ENCODE data around the gene ARHGEF11.

The ARHGEF11 gene

GRCh38 chr1:157044326-157044725, 1.2 kb downstream of the ARHGEF11 start:
- DNase-seq, result no peak

DNA sequence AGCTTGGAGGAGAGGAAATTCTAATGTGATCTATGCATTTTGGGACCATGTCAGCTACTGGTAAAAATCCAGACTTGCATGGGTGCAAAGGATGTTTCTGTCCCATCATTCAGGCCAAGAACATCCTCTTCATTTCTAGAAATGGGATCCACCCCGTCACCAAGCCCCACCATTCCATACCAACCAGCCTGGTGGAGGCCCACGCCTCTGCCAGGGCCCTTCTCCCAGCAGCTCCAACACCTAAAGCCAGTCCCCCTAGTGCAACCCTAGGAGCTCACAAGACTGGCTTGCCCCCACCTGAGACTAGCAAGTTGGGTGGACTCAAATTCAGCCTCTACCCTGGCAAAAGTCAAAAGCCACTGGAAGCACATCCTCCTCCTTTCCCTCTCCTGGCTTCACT, 1.9 kb downstream of the ARHGEF11 start:
- DNase-seq, result no peak

- DNase-seq, result peak in 2 of 3 donors; percentile 25 to 29
These were observed 2.7 kb downstream of the ARHGEF11 start for GRCh38 chr1:157042846-157043245.

GRCh38 chr1:157040802-157041201, 4.7 kb downstream of the ARHGEF11 start:
- peak; percentile 73 to 77 (median 74) for DNase-seq

DNA sequence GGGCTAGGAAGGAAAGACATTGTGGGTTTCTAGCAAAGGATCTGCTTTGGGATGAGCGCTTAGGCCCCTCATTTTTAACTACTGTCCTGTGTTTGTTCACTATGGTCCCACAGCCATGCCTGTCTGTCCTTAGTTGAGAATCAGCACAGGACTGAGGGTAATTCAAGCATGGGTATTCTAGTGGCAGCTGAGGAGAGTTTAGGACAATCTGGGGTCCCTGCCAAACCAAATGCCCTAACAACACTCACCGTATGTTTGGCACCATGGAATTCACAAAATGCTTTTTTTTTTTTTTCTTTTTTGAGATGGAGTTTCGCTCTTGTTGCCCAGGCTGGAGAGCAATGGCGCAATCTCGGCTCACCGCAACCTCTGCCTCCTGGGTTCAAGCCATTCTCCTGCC, 10.4 kb downstream of the ARHGEF11 start:
- no peak for DNase-seq

GRCh38 chr1:157034137-157034800, 11.3 kb downstream of the ARHGEF11 start:
- DNase-seq, result no peak

DNA sequence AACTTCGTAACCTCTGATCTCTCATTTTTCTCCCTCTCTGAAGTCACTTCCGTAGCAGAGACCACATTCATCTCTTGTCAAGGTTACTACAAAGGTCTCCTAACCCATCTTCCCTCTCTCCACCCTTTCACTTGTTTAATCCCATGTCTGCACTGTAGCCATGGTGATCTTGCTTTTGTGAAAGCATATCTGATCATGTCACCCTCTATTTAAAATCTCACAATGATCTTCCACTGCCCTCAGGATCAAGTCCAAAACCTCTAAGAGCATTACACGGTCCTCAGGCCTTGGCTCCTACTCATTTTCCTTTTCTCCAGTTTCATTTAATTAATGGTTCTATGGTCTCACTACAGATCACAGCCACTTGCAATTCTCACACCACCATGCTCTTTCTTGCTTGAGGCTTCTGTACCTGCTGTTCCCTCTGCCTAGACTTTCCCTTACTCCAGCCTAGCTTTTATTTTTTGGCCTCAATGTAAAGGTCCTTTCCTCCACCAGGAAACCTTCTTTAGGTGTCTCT, 12.1 kb downstream of the ARHGEF11 start:
- no peak for DNase-seq

DNA sequence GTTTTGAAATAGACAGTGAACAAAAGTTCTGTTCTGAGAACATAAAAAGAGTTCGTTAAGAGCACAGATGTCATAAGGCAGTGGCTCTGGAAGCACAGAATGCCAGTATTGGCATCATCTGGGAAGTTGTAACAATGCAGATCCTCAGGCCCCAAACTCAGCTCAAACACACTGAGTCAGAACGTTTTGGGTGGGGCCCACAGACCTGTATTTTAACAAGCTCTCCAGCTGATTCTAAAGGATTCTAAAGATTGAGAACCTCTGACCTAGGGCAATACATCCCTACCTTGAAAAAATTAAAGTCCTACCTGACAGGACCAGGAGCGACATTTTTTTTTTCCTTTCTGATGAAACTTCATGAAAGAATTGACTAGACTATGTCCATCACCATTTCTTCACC, 13.2 kb downstream of the ARHGEF11 start:
- DNase-seq, result no peak

DNA sequence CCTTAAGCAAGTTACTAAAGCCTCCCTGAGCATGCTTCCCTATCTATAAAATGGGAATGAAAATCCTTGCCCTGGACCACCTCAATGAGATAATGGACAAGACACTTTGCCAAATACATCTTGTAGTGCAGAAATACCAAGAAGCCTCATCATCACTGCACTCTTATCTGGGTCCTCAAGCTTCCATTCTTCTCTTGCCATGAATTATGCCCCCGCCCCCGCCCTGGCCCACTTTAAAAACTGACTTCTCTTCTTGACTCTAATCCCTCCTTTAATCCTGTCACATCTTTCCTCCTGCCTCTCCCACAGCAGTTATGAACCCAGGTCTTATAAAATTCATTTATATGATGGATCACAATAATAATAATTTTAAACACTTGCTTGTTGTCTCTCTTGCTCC, 14.8 kb downstream of the ARHGEF11 start:
- DNase-seq, result no peak

DNA sequence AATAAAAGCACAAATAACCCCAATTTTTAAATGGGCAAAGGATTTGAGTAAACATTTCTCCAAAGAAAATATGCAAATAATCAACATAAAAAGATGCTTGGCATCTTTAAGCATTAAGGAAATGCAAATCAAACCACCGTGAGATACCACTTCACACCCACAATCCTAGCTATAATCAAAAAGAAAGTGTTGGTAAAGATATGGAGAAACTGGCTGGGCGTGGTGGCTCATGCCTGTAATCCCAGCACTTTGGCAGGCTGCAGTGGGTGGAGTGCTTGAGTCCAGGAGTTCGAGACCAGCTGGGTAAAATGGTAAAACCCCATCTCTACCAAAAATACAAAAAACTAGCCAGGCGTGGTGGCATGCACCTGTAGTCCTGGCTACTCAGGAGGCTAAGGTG, 16.9 kb downstream of the ARHGEF11 start:
- DNase-seq, result no peak

GRCh38 chr1:157025856-157026255, 19.7 kb downstream of the ARHGEF11 start:
- no peak for DNase-seq

DNA sequence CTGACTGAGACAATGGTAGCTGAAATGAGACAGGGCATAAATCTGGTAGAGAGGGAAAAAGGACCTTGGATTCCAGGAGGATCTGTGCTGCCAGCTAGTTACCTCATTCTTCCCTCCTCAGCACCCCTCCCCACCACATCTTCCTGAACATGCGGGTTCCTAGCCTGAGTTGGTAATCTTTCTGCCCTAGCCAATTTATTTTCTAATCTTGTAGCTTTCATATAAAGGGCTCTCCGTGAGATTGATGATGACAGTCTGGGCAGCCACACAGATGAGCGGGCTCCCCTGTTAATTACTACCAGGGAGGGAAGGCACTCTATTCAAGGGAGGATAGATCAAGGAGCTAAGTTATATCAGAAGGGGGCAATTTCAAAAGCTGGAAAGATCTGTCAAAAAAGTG, 20.2 kb downstream of the ARHGEF11 start:
- DNase-seq, result no peak

DNA sequence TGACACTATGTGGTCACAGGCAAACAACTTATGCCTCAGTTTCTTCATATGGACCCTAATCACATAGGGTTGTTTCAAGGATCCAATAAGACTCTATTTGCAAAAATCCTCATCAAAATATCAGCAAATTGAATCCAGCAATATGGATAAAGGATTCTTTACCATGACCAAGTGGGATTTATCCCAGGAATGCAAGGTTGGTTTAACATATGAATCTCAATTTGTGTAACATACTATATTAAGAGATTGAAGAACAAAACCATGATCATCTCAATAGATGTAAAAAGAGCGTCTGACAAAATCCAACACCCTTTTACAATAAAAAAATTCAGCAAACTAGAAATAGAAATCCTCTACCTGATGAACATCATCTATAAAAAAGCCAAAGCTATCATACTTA, 23.9 kb downstream of the ARHGEF11 start:
- DNase-seq, result no peak

- DNase-seq, result no peak
These were observed 26.1 kb downstream of the ARHGEF11 start for GRCh38 chr1:157019457-157019856.

GRCh38 chr1:157011845-157012244, 33.7 kb downstream of the ARHGEF11 start:
- no peak for DNase-seq

GRCh38 chr1:157008502-157008901, 37.0 kb downstream of the ARHGEF11 start:
- no peak for DNase-seq

- DNase-seq, result peak in 1 of 3 donors; percentile 2
These were observed 38.2 kb downstream of the ARHGEF11 start for GRCh38 chr1:157007306-157007705.

- DNase-seq, result no peak
These were observed 38.9 kb downstream of the ARHGEF11 start for GRCh38 chr1:157006676-157007075.

DNA sequence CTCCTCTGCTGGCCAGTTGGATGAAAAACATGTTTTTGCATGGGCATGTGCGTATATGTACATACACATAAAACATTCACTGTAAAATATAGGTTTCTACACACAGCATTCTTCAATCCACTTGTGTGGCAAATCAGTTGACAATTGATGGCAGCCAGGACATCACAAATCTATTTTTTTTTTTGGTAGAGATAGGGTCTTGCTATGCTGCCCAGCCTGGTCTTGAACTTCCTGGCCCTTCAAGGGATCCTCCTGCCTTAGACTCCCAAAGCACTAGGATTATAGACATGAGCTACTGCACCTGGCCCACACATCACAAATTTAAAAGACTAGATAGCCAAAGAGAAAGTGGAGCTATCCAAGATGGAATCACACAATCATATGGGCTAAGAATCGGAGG, 39.6 kb downstream of the ARHGEF11 start:
- no peak for DNase-seq

- peak in 2 of 3 donors; percentile 5 to 20 for DNase-seq
These were observed 40.7 kb downstream of the ARHGEF11 start for GRCh38 chr1:157004806-157005205.

- no peak for DNase-seq
These were observed 41.2 kb downstream of the ARHGEF11 start for GRCh38 chr1:157004327-157004726.

DNA sequence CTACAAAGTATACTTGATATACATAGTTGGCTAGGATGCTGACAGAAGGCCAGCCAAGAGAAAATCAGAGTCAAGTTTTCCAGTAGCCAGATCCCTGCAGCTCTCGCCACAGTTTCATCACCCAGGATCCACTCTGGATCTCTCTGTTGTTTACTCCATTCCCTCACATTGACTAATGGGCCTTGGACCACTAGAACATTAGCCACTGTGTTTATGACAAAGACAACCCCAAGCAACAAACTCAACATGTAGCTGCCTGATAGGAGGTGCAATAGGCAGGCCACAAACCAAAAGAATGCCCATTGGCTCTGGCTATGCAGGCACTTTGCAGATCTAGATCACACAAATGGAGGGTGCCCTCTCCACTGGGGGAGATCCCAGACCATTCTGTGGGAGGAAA, 44.2 kb downstream of the ARHGEF11 start:
- DNase-seq, result no peak

DNA sequence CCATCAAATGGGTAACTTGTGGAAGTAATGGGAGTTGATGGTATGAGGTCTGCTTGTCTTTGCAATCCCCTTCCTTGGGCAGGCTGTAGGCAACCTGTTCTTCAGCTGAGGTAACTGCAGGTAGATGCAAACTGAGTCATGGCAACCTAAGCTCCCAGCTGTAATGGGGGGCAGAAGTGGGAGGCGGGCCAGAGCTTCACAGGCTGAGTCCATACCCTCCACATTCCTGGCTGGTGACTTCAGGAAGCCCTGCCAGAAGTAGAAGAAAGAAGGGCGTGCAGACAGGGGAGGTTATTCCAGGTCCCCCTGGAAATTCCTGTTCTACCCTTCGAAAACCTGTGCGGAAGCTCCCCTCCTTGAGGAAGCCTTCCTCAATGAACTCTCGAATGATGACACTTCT, 44.9 kb downstream of the ARHGEF11 start:
- DNase-seq, result no peak

- DNase-seq, result no peak
These were observed 45.8 kb downstream of the ARHGEF11 start for GRCh38 chr1:156999596-157000320.

Data from suppressor macrophage treated with lipopolysaccharide for 1 hour (primary cell).